GM19025 (cell line): Measurements from ENCODE around the gene NIN.

Experiments used
- ATAC-seq: cut with Tn5 transposase; IDR thresholded peaks from one replicate; pipeline ENCODE4 v1.9.1; 2021; ENCODE audit warnings: mild to moderate bottlenecking, low read depth, moderate library complexity; ENCODE audit not compliant: unreplicated experiment

The NIN gene

DNA sequence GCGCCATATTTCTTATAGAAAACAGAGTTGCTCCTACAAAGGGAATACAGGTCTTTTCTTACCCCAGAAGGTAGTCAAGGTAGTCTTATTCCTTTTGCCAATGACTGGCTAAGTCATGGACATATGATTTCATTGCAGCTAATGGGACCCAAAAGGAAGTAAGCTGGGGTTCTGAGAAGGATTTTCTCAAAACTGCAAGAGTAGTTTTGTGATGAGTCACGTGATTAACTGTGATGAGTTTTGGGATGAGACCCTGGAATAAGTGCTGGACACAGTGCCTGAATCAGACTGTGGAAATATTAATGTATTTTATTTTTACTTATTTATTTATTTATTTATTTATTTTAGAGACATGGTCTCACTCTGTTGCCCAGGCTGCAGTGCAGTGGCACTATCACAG, 13.4 kb upstream of the NIN start:
- ATAC-seq, result no peak

DNA sequence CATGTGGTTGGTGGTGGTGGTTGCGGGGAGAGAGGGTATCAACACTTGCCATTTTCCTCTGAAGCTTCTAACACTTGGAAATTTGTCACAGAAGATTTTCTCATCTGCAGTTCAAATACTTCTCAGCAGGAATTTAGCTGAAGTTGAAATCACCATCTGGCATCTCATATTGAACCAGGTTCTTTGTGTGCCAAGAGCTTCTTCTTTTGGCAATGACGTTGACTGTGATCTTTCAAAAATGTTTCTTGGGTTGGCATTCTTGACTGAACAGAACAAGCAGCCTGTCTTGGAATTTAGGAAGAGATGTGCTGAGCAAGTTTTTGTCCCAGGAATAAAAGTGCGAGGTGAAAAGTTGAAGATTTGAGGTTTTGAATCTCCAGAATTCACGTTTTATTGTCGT, 8.7 kb upstream of the NIN start:
- no peak for ATAC-seq

DNA sequence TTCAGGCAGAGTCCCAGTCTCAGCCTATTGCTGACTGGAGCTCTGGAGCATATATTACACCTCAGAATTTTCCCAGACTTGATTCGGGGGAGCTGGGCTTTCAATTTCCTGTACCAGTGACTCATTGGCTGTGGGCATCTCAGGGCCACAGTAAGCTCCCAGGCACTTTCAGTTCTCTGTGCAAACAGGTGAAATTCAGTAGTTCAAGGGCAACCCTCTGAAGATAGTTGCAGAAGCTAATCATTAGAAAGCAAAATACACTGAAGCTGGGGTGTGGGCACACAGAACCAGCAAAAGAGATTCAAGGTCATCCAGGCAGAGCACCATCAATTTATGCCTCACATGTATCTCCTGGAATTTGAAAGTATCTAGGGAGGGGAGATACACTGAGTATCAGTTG, 8.1 kb upstream of the NIN start:
- ATAC-seq, result peak; percentile 40

DNA sequence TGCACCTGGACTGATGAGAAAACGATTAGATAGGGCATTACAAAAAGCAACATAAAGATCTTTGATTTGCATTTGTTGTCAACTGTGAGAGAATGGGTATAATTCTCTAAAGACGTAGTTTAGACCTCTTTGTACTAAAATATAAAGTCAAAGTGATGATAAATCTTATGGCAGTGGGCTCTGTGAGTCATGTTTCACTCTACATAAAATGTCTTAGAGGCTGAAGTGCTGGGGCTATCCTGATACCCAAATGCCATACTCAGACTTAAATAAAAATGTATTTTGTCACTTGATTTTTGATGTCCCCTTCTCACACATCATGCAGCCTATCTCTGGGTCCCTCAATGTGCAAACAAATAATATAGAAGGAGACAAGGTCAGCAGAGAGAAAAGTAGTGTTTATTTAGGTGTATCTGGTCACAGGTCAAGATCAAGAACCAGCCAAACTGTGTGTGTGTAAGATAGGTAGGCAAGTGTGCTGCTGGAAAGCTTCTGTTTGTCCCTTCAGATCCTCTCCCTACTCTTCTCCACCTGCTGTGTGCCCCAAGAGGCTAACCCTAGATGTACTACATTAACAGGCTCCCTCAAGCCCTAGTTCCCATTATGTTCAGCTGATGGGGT, 7.0 kb upstream of the NIN start:
- no peak for ATAC-seq

DNA sequence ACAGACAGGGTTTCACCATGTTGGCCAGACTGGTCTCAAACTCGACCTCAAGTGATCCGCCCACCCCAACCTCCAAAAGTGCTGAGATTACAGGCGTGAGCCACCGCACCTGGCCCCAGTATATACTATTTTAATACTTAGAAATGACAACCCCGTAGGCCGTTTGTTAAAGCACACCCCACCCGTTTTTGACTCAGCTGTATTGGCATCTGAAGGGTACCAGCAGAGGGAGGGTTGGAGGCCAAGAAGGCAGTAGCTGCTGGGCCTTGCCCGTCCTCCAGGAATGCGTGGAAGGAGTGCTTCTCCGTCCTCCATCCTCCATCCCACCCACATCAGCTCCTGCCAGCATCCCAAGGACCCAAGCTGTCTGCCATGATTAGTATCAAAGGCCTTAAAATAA, 6.3 kb upstream of the NIN start:
- ATAC-seq, result no peak

DNA sequence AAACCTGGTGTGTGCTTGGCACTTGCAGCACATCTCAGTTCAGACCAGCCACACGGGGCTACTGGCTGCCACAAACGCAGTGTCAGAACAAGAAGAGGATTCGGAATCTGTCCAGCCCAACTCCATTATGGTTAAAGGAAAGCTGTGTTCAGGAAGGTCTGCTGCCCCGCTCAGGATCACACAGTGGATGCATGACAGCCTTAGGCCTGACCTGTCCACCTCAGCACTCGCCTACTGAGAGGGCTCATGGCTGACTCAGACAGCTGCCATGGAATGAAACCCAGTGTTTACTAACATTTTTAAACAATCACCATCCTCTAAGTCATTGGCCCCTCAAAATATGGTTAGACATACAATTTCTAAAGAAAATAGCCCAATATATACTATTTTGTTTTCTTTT, 5.6 kb upstream of the NIN start:
- no peak for ATAC-seq

DNA sequence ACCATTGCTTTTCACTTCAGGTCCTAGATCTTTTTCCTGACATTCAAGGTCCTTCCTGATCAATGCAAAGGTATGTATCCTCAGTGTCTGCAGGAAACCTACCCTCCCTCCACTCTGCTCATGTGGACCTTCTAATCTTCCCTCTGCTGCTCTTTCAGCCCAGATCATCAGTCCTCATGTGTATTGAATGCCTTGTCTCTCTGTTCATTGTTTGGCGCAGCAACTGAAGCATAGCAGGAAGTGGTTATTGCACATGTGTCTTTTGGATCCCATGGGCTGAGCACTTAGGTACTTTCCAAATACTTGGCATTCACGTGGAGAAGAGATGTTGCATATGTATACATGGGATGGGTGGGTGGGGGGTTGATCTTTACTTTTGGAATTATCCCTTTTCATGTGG, 4.3 kb upstream of the NIN start:
- no peak for ATAC-seq

DNA sequence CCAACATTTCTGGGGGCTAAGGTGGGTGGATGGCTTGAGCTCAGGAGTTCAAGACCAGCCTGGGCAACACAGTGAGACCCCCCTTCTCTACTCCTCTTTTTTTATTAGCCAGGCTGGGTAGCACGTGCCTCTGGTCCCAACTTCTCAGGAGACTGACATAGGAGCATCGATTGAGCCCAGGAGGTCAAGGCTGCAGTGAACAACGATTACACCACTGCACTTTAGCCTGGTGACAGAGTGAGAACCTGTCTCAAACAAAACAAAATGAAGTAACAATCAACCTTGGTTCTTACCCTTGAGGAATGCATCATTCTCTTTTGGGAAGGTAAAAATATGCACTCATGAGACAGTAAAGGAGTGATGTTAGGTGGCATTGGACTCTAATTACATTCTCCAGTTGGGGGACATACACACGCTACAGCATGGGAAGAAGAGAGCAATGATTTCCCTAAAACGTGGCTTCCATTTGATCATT, 3.9 kb upstream of the NIN start:
- no peak for ATAC-seq

DNA sequence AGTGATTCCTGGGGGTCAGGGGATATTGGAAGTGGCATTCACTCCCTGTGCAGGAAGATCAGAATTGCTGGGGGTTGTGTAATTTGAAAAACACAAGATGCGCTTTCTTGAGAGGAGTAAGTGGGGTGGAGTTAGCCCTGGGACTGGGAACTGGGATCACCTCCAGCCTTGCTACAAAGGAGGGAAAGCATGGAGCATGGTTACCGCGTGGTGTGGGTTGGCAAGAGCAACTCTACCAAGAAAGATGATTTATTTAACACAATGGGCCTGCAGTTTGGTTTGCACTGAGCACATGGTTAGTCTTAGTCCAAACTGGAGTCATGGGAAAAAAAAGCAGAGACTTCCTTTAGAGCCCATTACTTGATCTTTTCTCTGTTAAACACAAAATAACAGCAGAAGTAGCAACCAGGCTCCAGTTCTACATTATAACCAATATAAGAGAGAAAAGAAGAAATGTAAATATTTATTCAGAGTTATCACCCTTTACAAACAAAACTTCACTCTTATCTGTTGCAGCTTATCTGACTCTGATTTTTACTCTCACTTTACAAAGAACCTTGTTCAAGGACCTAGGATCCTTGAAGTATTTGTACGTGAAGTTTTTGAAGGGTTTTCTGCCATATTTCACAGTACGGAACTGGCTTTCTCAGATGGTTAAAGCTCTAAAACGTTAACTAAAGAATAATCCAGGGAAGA, 2.1 kb upstream of the NIN start:
- no peak for ATAC-seq

DNA sequence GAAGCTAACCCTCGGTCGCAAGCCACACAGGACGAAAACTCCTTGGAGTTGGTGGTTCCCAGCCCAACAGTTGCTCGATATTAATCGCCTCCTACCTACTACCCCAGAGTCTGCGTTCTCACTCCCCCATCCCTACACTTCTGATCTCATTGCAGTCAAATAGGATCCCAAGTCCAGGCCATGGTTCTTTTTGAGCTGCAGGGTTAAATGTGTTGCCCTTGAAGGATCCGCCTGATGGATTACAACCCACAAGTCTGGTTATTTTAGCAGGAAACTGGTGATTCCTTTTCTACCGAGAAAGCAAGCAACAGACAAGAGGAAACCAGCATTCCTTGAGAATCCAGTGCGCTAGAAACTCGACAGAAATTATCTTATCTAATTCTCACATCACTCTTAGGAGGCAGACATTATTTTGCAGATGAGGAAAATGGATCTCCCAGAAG, 785 bp upstream of the NIN start:
- ATAC-seq, result no peak

DNA sequence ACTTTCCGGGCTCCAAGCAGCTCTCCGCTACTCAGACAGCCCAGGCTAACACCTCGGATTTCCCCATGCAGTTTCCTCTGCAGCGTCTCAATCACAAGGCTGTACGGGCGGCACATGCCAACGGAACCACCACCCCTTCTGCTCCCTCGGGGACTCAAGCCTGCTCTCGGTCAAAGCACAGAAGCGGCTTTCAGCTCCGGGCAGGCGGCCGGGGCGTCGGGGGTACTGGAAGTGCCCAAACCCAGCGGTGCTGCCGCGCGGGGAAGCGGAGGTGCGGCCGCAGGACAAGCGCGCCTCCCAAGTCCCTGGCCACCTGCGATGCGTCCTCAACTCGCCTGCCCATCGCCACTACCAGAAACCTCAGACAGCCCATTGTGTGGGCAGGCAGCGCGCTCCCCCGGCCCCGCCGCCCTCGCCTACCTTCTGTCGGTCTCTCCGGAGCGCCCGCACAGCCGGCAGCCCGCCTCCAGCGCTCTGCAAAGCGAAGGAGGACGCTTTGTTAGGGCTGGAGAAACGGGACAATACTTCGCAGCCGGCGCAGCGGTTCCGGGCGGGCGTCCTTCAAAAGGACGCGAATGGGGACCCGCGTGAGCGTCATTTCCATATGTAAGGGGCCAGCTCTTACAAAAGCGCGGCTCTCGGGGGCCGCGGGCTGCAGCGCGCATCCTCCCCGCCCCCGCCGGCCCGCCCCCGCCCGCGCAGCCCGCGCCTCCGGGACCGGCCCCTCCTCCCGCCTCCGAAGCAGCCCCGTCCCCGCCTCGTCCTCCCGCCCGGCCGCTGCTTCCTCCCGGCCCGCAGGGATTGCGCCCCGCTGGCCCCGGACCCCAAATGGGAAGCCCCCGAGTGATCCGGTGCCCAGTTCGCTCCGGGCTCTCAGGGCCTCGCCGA, 674 bp downstream of the NIN start:
- ATAC-seq, result peak; percentile 34

DNA sequence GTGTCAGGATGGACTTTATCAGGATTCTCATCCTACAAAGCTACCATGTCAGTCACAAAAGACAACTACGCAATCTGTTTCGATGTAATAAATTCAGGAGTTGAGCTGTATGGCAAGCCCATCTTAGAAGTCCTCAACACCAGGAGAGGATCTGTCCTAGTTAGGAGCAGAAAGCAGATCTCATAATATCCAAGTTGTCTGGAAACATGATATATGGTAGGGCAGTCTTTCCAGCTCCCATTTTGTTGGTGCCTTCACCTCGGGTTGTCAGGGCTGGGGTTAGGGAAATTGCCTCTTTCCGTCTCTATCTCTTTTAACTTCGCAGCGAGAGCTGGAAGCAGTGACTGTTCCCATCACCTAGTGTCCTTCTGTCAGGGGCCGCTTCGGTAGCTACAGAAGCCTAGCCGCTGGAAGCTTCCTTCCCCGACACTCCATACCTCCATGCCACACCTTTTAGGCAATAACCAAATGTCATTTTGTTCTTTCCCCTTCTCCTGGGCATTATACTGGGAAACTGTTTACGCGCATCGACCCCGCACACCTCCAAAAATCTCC, 1.4 kb downstream of the NIN start:
- no peak for ATAC-seq

DNA sequence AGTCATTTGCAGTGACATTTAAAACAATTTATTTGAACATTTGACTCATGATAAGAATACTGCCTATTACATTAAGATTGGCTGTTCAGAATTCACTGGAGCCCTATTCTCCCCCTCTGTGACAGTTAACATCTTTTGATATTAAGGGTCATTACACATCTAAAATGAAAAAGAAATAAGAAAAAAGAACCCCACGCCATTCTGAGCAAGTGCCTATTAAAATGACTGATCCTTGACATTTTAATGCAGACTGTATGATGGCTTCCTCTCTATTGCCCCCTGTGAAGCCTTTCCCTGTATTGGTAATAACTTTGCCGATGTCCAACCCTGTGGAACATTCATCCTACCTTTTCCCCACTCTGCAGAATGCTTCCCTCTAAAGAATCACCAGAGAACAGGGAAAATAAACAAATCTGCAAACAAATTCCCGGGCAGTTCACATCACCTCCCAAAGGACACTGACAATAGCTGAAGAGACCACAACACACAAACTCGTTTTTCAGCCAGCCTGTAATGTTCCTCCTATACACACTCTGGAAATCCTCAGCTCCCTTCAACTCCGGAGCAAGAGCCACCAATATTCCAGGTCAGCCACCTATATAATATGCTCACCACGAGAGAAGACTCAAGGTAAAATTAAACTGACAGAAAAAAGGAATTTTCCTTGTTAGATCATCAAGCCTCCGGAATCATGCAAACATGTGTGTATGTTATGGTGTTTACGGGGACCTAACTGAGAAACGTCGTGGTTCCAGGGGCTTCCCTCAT, 2.1 kb downstream of the NIN start:
- no peak for ATAC-seq

DNA sequence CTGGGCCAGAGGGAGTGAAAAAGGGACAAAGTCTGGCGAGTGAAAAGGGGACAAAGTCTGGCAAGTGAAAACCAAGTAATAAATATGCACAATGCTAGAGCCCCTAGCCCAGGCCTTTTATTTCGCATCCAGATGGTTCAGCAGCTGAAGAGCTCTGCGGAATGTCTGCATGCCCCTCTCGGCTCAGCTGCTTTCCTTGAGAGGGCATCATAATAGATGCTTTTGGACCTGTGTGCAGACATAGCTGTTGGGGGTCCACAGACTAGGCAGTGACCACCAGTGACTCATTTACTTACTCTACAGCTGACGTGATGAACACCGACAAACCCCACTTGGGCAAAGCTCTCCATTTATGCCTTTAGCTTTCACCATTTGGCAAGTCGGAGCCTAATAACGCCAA, 4.3 kb downstream of the NIN start:
- ATAC-seq, result no peak

DNA sequence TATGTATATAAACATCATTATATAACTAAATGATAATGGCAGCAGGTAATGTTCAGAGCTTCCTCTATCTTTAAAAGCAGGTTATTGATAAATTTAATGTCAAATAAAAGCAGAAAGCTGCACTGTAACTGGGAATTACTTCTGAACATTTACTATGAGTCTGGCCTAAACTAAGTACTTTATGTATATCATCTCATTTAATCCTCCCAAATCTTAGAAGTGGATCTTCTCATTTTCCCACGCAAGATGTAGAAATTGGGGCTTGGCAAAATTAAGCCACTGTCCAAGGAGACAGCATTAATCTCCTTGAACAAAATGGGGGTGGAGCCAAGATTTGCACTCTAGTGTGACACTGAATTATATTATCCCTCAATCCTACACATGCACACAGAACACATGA, 5.7 kb downstream of the NIN start:
- no peak for ATAC-seq

DNA sequence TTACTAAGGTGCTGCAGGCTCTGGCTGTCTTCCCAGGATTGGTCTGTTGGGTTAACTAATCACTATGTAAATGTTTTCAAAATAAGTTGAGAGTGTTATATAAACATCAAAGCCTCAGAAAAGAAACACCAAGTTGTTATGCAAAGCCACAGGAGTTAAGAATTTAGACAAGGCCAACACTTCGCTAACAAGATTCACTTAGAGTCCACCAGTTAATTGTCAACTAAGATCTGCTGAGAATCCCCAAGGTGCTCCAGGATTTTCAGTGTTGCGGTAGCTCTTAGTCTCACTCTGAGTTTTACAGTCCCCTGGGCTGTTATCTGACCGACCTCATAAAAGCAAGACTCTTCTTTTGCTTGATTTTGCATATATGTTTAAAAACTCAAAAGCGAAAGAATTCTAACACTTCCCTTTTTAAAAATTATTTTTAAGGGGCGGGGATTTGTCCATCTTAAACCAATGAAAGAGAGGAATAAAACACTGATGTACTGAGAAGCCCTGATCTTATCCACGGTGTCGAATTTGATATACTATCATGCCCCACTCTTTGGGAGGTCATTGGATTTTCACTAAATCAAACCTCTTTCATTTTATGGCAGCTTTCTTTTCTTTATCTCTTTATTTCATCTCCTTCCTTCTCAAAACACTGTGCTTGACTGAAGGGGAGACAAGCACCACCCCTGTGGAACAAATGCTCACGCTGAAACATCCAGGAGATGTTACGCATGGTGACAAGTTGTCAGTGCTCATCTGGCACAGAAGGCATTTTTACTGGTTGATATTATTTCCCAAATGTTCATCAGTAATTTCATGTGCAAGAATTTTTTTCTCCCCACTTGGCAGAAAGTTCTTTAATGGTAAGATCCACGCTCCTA, 7.0 kb downstream of the NIN start:
- ATAC-seq, result peak; percentile 79

DNA sequence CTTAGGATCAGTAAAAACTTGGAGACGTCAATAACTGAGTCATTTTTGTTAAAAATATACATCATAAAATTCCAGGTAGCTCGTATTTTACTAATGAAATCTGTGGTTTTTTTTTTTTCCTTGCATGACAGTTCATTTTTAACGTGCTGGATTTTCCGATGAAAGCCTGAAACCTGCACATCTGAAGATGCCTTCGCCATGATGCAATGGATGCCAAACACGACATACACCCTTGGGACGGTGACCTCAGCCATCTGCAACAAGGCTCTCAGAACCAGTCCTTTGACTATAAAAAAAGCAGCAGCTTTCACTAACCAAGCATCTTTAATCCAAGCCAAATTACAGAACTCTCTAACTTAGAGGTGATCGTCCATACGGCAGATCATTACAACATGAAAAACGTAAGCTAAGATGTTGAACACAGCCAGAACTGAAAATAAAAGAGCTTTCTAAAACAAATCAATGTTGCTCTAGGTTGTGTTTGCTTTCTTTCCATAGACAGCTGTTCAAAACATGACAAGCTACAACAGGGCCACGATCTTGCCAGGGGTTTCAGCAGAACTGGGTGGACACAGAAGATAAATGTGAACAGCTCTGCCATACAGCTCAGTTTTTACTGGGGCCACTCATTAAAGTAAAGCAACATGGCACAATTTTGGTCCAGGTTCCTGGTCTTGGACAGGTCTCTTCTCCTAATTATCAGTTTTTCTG, 7.8 kb downstream of the NIN start:
- ATAC-seq, result peak; percentile 9

DNA sequence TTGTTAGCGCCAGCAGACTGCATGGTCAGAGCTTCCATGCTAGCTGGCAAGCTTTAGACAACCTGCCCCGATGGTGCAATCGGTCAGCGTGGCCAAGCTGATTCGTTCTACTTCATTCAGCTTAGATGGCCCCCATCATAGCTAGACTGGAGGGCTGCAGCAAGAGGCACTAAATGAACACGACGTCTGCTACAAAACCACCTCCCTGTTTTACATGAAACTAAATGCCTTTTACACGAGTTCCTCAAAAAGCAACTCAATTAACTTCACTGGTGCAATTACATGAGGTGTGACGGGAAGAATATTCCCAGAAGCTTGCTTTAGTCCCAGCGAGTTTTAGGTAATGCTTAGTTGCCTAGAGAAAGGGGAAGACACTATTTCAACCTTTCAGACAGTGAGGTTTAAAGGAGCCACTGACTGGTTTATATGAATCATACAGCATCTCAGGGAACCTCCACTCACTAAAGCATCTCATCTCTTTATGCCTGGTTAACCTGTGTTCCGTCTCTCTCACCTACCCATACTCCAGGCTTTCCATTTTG, 8.4 kb downstream of the NIN start:
- ATAC-seq, result no peak
